SK-N-DZ (cell line): ENCODE results near the gene TTC27. TPM values are rescaled to one million over a fixed set of nuclear protein-coding genes. Genes with fewer than 3 reads are reported as not detected.
"Not testable (repeated sequence)": the region's sequence is repeated elsewhere in the genome, so short reads cannot be mapped to it uniquely, and the experiment has no call there.

ENCODE experiments used
- DNase-seq: peaks from one replicate; pipeline ENCODE4 v3.0.0-alpha.2; 2015; ENCODE audit warnings: low spot score
- polyA plus RNA-seq, 2 experiments: library from polyadenylated mRNA; depleted of rRNA; stranded (reverse); fragments of >200 nt; gene quantifications; 2 replicates each; pipeline ENCODE4 v1.2.3, GENCODE V29; 2014

Gene TTC27
- polyA plus RNA-seq (2014; cell fraction: cytosol; rRNA removed) = 5.3 and 5.6 TPM in 2 replicates
- polyA plus RNA-seq (2014; cell fraction: nucleus; rRNA removed) = 2.6 and 8.4 TPM in 2 replicates

DNA sequence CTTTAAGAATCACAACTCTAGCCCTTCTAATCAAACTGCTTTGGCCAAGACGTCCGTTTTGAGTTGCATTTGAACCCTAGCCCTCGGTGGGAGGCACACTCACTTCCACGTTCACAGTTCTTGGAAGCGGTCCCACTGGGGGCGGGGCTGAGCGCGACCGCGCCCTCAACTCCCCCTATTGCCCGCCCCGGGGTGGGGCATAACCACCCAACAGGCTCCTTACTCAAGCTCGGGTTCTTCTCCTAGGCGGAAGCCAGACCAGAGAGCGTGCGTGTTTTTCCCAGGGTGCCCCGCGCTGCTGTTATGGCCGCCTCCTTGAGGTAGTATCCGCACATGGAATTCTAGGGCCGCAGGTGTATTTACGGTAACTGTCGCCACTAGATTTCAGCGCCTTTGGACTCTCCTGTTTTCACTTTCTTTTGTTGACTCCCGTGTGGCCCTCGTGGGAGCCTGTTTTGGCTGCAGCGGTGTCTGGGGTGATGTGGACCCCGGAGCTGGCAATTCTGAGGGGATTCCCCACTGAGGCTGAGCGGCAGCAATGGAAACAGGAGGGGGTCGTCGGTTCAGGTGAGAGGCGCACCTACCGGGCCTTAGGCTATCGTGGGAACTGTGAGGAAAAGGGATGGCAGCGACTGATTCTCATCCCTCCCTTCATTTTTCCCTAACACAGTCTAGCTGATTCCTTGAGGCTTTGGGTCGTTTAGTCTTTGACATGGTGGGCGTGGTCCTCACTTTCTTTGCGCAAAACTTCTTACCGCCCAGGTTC lies at the start of gene TTC27:
TTC27 (plus strand) TSS at position 237 of the 766 bp plus-strand sequence; CDS start at position 480, 243 bp downstream.
- DNase-seq = peak; percentile 86

DNA sequence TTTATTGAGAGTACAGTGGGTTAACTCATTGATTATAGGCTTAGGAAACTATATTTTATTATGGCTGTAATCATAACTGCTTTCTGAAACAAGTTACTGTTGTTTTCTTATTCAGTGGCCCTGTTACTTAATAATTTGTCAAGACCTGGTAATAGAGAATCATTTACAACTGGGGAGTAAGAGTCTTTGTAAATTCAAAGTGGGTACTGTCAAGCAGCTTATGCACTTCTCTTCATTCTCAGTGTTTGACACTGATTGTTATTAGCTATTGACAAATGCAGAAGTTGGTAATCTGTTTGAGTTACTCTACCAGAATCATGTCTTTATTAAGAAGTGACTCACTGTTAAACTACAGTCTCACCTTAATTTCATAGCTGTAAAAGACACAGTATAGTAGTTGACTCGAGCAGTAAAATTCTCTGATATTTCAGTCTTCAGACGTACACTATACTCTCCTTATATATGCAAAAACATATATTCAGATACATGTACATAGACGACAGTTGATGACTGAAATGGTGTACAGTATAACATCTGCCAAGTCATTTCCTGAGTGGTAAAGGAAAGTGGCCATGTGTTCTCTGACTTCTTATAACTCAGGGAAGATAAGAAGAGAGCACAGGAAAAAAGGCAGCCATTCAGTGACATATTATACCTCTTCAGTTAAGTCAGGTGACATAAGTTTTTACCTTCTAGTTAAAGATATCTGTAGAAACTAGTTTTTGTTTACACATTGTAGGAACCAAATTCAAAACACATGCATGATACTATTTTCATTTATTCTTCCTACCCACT lies 36.0 kb upstream of the TTC27 start:
- no peak for DNase-seq

DNA sequence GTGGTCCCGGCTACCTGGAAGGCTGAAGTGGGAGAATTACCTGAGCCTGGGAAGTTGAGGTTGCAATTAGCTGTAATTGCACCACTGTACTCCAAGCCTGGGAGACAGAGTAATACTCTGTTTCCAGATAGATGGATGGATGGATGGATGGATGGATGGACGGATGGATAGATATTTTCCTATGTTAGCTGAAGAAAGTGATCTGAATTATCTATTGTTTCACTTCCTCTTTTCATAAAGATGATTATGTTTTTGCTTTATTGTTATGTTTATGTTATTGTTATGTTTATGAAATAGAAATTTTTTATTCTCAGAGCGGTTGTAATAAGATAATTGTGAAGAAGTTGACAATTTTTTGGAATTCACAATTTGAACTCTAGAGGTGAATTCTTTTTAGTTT lies 33.3 kb upstream of the TTC27 start:
- no peak for DNase-seq

DNA sequence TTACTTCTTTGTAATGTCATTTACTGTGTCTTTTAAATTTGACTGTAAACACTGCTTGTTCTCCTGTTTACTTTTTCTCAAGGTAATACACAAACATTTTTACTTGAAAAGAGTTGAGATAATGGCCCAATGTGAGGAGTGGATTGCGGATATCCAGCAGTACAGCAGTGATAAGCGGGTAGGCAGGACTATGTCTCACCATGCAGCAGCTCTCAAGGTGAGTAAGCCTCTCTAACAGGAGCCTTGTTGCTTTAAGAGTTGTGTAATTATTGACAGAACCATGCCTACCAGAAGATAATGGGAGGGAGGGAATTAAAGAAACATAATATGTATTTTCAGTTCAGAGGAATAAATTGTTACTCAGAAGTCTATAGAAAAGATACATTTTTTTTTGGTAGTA lies 16.5 kb upstream of the TTC27 start:
- DNase-seq = no peak

DNA sequence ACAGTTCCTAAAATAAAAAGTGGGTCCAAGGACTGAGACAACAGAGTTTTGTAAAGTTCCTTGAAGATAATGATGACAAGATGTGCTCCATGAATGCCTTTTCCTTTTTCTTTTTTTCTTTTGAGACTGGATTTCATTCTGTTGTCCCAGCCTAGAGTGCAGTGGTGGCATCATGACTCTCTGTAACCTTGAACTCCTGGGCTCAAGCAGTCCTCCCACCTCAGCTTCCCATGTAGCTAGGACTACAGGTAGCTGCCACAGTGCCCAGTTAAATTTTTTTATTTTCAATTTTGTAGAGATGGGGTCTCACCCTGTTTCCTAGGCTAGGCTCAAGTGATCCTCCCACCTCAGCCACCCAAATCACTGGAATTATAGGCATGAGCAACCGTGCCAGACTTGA lies 16.1 kb upstream of the TTC27 start:
- no peak for DNase-seq

DNA sequence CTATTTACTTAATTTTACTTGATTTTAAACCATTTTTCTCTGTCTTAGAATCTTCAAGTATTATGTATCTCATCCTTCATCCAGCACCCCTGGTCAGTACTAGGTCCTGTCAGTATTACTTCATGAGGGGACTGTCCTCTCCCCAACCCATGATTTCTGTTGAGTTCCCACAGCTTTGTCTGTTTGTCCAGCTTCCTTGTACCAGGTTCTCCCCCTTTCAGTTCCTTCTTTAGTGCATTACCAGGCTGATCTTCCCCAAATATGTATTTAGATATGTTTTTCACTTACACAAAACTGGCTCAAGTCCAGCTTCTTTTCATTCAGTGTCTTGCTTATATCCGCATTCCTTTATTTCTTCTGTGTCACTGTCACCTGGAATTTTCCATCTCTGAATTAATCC lies 13.8 kb upstream of the TTC27 start:
- no peak for DNase-seq

DNA sequence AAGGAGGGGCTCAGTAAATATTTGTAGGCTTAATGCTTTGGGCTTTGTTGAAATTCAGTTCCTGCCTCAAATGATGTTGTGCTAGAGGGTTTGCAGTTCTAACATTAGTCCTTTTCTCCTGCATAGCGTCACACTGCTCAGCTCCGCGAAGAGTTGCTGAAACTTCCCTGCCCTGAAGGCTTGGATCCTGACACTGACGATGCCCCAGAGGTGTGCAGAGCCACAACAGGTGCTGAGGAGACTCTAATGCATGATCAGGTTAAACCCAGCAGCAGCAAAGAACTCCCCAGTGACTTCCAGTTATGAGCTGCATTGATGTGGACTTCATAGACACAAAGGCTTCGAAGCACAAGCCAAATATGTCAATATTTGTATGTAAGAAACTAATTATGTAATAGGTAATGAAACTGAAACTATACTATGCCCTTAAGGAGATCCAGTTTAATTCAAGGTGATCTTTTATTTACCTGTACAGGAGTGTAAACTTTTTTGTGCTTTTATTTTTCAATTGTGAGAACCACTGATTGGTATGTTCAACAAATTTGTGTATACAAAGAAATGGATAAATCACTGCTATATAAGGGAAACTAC lies 10.2 kb upstream of the TTC27 start:
- DNase-seq = no peak

DNA sequence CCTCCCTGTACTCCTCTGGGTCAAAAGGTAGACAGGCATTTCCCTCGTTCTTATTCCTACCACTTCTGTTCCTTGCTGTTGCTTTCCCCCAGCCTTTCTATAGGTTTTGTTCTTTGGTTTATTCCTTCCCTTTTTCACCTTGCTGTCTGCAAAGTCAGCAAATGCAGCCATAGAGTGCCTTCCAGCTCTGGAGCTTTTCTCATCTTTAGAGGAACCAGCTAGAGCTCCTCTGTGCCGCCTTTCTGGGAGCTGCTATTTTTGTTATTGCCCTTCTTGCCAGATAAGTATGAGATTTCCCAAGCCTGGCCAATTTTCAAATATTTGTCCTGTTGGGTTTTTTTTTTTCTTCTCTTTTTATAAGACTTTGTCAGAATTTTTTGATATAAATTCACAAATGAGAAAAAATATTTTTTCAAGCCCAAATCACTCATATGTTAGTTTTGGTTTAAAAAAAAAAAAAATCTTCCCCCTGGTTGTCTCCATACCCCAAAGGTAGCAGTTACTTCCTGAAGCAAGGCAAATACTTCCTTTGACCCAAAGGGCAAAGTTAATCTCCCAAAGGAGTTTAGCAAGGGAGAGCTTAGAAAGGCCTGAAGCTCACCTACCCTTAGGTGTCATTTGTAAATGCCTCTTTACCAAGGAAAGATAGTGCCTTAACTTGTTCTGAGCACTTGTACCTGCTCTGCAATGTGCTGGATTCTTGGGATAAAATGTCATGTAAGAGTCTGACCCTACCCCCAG lies 5.1 kb upstream of the TTC27 start:
- DNase-seq = no peak

DNA sequence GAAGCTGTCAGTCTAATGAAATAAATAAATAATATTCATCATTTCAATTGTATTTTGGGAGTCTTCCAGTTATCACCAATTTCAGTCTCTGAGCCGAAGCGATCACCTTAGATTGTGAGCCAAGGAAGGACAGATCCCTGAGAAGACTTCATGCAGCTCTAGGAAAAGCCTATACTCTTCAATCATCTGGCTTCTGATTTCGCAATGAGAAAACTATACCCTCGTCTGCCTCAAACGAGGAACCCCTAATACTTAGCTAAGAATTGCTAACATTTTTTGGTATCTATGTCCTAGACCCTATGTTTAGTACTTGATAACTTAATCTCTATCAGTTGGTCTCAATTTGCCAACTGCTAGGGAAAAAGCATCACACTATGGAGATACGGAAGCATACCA lies 4.5 kb upstream of the TTC27 start:
- DNase-seq = no peak

DNA sequence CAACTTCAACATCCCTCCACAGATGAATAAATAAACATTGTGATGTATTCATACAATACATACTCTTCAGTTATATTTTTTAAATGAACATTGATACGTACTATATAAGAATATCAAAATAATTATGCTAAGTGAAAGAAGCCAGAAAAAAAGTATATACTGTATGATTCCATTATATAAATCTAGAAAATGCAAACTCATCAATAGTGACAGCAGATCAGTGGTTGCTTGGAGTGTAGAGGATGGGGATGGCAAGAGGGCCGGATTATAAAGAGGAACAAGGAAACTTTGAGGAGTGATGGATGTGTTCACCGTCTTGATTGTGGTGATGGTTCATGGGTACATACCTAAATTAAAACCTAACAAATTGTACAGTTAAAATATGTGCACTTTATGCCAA lies 3.0 kb upstream of the TTC27 start:
- no peak for DNase-seq

DNA sequence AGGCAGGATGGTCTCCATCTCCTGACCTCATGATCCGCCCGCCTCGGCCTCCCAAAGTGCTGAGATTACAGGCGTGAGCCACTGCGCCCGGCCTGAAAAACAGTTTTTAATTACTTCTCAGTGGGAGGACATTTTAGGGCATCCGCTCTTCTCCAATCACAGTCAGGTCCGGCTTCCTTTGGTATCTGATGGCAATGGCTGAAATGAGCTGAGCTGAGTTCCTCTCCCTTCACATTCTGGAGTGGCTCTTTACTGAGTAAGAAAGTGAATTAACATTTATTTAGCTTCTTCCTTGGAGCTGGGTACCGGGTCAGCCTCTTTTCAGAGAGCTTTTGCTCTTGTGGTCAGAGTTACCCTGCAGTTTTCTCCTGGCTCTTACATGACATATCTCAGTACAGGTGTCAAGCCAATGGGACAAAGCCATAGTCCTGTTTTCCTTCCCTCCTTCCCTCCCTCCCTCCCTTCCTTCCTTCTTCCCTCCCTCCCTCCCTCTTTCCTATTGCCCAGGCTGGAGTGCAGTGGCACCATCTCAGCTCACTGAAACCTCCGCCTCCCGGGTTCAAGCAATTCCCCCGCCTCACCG lies 1.1 kb upstream of the TTC27 start:
- DNase-seq = no peak

DNA sequence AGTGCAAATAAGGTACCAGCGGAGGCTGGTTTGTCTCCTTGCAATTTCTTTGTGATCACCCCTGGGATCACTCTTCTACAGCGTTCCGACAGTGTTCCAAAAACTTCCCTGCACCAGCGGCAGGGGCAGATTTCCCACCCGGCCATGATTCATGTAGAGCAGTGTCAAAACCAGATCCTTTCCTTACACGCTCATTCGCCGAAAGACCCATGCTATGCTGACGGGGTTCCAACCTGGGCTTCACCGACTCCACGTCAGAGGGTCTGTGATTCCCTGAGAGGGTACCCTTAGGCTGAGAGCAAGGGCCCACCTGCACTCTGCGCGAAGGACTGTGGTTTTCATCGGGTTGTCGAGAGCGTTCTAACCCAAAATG lies 423 bp upstream of the TTC27 start:
- DNase-seq = no peak

DNA sequence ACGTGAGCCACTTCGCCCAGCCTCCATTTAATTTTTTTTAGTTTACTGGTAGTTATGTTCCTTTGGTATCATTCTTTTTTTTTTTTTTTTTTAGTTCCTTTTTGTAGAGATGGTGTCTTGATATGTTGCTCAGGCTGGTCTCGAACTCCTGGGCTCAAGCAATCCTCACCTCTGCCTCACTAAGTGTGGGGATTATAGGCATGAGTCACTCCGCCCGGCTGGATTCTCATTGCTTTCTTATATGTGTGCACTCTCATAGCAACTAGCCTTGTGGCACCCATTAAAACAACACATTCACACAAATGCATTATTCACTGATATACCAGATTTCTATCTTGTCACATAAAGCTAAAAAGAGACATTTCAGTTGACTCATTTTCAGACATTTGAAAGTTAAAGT lies 4.2 kb downstream of the TTC27 start:
- DNase-seq = no peak

DNA sequence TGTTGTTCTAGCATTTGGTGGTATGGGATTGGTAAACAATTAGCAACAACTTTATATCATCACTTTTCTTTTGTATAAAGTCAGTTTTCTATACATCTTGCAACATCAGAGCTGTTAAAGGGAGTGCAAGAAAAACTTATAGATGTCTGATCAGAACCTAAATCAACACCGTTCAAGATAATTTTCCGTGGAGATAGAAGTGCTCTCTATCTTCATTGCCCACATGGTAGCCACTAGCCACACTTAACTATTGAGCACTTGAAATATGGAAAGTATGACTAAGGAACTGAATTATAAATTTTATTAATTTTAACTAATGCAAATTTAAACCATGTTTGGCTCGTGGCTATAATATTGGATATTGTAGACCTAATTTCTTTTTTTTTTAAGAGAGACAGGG lies 5.2 kb downstream of the TTC27 start:
- no peak for DNase-seq

DNA sequence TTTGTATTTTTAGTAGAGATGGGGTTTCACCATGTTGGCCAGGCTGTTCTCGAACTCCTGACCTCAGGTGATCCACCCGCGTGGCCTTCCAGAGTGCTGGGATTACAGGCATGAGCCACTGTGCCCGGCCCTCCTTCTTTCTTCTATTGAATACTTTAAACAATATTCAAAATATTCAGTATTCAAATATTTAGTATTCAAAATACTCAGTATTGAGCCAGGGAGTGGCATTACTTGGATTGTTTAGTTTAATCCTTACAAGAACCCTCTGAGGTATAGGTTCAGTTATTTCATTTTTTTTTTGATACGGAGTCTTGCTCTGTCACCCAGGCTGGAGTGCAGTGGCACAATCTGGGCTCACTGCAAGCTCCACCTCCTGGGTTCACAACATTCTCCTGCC lies 10.7 kb downstream of the TTC27 start:
- DNase-seq = not testable (repeated sequence)

DNA sequence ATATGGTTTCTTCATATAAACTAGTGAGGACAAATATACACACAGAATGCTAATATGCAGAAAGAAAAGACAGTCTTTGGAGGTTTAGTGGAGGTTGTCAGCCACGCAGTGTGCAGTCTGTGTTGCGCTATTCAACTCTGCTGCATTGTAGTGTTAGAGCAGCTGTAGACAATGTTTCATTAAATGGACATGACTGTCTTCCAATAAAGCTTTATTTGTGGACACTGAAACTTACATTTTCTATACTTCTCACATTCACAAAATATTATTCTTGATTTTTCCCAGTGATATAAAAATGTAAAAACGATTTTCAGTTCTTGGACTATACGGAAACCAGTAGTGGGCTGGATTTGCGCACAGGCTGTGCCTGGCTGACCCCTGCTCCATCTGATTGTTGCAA lies 13.3 kb downstream of the TTC27 start:
- no peak for DNase-seq

DNA sequence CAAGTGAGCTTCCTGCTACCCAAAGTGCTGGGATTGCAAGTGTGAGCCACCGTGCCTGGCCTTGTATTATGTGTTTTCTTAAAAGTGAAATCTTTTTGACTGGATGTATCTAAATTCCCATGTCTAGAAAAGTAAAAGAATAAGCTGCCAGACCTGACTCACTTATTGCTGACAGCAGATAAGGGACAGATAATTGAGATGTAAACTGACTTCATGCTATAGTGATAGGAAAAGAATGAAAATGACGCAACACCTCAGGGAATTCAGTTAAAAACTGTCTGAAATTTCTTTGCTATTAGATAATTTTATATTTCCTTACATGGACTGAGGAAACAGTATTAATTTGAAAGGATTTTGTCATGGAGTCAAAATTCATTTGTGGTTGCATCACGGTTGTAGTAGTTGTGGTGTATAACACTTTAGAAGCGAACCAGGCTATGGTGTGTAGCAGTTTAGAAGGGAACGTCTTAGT lies 19.4 kb downstream of the TTC27 start:
- no peak for DNase-seq

DNA sequence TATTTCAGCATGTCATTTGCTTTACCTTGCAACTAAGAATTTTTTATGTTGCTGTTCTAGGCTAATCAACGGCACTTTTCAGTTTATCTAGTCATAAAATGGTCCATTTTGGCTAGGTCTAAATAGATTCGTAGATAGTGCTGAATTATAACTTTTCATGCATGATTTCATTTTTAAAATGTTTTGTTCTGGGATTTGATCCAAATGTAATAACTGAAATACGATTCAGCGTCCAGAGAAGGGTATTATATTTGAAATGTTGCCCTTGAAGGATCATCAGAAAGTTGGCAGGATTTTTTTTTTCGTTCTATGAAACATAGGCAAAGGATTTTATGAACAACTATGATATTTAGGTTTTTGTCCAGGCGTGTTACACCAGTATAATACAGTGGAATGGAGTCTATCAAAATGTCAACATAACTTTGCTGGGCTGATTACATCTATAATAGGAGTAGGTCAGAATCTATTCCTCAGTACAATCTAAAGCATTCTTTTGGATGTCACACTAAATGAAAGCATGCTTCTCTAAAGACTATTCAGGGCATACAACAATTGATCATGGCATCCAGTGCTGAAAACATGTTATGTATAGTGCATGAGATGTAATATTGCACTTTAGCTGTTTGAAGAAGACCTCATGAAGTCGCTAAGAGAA lies 24.8 kb downstream of the TTC27 start:
- no peak for DNase-seq

DNA sequence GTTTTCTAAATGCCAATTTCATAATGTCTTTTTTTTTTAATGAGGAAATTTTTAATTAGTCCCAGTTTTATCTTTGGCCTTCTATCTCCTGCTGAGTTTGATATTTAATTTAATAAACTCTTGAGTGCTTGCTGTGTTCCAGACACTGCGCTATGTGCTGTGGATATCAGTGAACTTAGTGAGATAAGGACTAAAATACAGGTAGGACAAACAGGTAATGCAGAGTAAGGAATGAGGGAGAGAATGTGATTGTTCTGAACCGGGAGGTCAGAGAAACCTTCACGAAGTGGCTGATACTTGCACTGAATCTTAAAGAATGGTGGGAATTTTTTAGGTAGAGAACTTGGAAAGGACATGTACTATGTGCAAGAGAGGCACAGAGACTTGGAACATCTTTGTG lies 28.2 kb downstream of the TTC27 start:
- DNase-seq = no peak

DNA sequence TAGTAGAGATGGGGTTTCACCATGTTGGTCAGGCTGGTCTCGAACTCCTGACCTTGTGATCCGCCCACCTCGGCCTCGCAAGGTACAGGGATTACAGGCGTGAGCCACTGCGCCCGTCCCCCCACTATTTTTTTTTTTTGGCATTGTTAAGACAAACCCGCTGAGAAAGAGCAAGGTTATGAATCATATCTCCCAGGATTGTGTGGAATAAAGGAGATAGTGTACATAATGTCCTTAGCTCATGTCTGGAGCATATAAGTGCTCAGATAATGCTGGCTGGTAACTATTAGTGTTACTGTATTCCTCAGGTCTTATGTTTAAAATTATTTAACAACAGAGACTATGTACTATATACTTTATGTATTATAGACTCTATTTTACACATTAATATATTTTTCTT lies 36.0 kb downstream of the TTC27 start:
- DNase-seq = no peak

DNA sequence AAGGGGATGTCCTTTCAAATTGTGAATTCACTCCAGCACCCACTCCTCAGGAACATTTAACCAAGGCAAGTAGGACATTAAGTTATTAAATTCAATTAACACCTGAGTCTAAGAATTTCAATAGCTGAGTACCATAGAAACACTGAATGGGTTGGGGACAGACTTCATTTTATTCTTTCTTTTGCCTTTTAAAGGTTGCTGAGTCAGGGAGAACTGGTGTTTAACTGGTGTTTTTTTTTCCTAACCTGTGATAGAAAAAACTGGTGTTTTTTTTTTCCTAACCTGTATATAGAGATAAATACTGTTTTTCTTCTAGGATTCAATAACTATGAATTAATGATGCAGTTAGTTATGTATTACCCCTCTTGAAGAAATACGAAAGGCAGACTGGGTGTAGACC lies 38.9 kb downstream of the TTC27 start:
- no peak for DNase-seq
